Measurements from ENCODE around the gene DCAF12L1. TPM values are rescaled to one million over a fixed set of nuclear protein-coding genes. Genes with fewer than 3 reads are reported as not detected.
A peak's percentile ranks its signal among the peaks of the same experiment; 100 is the strongest.

The DCAF12L1 gene
- total RNA-seq (ENCODE audit: unreplicated experiment): 1.9 TPM
- long read RNA-seq, partial matches to known transcripts: 0 of 1 reads
- long read RNA-seq, other reads (novel, unspliced or antisense): 0 of 1 reads

GRCh38 chrX:126552313-126553022, at the start of gene DCAF12L1:
TSS of gene DCAF12L1 (minus strand) at chrX:126552814. CDS start at chrX:126552608, 206 bp downstream.
- TF ChIP-seq, protein P1, sequence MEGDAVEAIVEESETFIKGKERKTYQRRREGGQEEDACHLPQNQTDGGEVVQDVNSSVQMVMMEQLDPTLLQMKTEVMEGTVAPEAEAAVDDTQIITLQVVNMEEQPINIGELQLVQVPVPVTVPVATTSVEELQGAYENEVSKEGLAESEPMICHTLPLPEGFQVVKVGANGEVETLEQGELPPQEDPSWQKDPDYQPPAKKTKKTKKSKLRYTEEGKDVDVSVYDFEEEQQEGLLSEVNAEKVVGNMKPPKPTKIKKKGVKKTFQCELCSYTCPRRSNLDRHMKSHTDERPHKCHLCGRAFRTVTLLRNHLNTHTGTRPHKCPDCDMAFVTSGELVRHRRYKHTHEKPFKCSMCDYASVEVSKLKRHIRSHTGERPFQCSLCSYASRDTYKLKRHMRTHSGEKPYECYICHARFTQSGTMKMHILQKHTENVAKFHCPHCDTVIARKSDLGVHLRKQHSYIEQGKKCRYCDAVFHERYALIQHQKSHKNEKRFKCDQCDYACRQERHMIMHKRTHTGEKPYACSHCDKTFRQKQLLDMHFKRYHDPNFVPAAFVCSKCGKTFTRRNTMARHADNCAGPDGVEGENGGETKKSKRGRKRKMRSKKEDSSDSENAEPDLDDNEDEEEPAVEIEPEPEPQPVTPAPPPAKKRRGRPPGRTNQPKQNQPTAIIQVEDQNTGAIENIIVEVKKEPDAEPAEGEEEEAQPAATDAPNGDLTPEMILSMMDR (IDR thresholded peaks at IDR 0.05; ENCODE audit: unreplicated experiment): no peak
- Mint-ChIP-seq H3K36me3 (ENCODE audit: low read depth, unreplicated experiment) (no peaks in the 10 kb centered on the region), H3K4me3 (ENCODE audit: unreplicated experiment) (peak within 1 kb of the TSS; percentile 62), H3K27ac (ENCODE audit: unreplicated experiment) (no peak within 1 kb of the TSS), H3K27me3 (ENCODE audit: unreplicated experiment) (peaks cover 3% of the 10 kb centered on the region), H3K4me1 (ENCODE audit: unreplicated experiment) (no peaks in the 10 kb centered on the region), H3K9me3 (ENCODE audit: unreplicated experiment) (no peaks in the 10 kb centered on the region)
- DNase-seq (ENCODE audit: low spot score): peak; percentile 33

DNA sequence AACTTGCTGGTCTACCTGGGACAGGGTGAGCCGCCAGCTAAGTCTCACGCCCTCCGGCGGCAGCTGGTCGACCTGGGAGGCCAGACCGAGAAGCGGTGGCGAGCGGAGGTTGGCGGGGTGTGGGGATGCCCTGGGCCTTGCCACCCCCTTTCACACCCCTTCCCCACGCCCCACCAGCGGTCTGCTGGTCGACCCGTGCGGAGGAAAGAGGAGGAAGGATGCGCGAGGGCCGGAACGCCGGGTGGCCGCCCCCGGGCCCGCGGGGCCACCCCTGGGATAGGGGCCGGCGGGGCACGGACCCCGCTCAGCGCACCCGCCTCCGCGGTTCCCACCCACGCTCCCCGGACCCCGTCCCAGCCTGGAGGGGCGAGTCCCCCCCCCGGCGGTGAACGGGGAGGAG, 28.3 kb upstream of the DCAF12L1 start:
- no peaks in the 10 kb centered on the region for H3K27me3 Mint-ChIP-seq (ENCODE audit: unreplicated experiment)
- TF ChIP-seq, protein P1 (IDR thresholded peaks at IDR 0.05; ENCODE audit: unreplicated experiment): no peak
- H3K27ac Mint-ChIP-seq (ENCODE audit: unreplicated experiment): no peak overlapping the region
- no peaks in the 10 kb centered on the region for H3K9me3 Mint-ChIP-seq (ENCODE audit: unreplicated experiment)
- no peak for DNase-seq (ENCODE audit: low spot score)
- no peaks in the 10 kb centered on the region for H3K4me1 Mint-ChIP-seq (ENCODE audit: unreplicated experiment)
- no peaks in the 10 kb centered on the region for H3K36me3 Mint-ChIP-seq (ENCODE audit: low read depth, unreplicated experiment)
- H3K4me3 Mint-ChIP-seq (ENCODE audit: unreplicated experiment): no peak overlapping the region

- no peak overlapping the region for H3K27ac Mint-ChIP-seq (ENCODE audit: unreplicated experiment)
- TF ChIP-seq, protein P1 (IDR thresholded peaks at IDR 0.05; ENCODE audit: unreplicated experiment): no peak
- no peaks in the 10 kb centered on the region for H3K4me1 Mint-ChIP-seq (ENCODE audit: unreplicated experiment)
- H3K9me3 Mint-ChIP-seq (ENCODE audit: unreplicated experiment): no peaks in the 10 kb centered on the region
- H3K4me3 Mint-ChIP-seq (ENCODE audit: unreplicated experiment): no peak overlapping the region
- no peaks in the 10 kb centered on the region for H3K27me3 Mint-ChIP-seq (ENCODE audit: unreplicated experiment)
- H3K36me3 Mint-ChIP-seq (ENCODE audit: low read depth, unreplicated experiment): no peaks in the 10 kb centered on the region
- no peak for DNase-seq (ENCODE audit: low spot score)
These were observed 23.3 kb upstream of the DCAF12L1 start for GRCh38 chrX:126575911-126576310.

- TF ChIP-seq, protein P1 (IDR thresholded peaks at IDR 0.05; ENCODE audit: unreplicated experiment): no peak
- no peak for DNase-seq (ENCODE audit: low spot score)
- Mint-ChIP-seq H3K4me3 (ENCODE audit: unreplicated experiment) (no peak overlapping the region), H3K27ac (ENCODE audit: unreplicated experiment) (no peak overlapping the region), H3K4me1 (ENCODE audit: unreplicated experiment) (no peaks in the 10 kb centered on the region), H3K27me3 (ENCODE audit: unreplicated experiment) (no peaks in the 10 kb centered on the region), H3K9me3 (ENCODE audit: unreplicated experiment) (no peaks in the 10 kb centered on the region), H3K36me3 (ENCODE audit: low read depth, unreplicated experiment) (no peaks in the 10 kb centered on the region)
These were observed 4.5 kb upstream of the DCAF12L1 start for GRCh38 chrX:126557151-126557550.

DNA sequence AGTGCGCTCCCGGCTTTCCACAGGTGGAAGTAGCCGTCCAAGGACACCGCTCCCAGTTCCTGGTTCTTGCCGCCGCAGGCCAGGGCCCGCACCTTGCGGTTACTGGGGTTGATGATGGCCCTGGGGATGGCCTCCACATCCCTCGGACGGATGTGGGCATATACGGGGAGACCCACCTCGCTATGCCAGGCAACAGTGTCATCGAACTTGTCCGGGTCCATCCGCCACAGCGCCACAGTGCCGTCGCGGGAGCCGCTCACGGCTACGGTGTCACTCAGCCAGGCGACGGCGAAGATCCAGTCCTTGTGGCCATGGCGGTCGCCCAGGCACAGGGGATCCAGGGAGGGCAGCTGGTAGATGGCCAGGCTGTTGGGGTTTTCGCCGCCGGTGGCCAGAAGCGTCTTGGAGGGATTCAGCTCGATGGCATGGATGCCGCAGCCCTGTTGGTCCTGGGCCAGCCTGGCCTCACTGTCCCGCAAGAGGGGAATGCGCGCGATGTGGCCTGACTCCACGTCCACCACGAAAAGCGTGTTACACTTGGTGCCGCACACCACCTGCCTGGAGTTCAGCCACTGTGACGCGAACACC, 795 bp downstream of the DCAF12L1 start:
- Mint-ChIP-seq H3K27me3 (ENCODE audit: unreplicated experiment) (peaks cover 3% of the 10 kb centered on the region), H3K27ac (ENCODE audit: unreplicated experiment) (no peak overlapping the region), H3K9me3 (ENCODE audit: unreplicated experiment) (no peaks in the 10 kb centered on the region), H3K4me1 (ENCODE audit: unreplicated experiment) (no peaks in the 10 kb centered on the region), H3K4me3 (ENCODE audit: unreplicated experiment) (no peak overlapping the region), H3K36me3 (ENCODE audit: low read depth, unreplicated experiment) (no peaks in the 10 kb centered on the region)
- TF ChIP-seq, protein P1 (IDR thresholded peaks at IDR 0.05; ENCODE audit: unreplicated experiment): no peak
- no peak for DNase-seq (ENCODE audit: low spot score)
